ENCODE measurements around the gene TMEM87B. TPM values are rescaled to one million over a fixed set of nuclear protein-coding genes. Genes with fewer than 3 reads are reported as not detected.

The TMEM87B gene
- total and polyA plus RNA-seq, 2 of the 8 experiments (the other 6 are each of a cell fraction or from before 2014, with no cell fraction given): 7.2 to 9.0 TPM

GRCh38 chr2:112156152-112156986 lies 101.3 kb downstream of the TMEM87B start (continued):
- no peak for TF ChIP-seq FOSL1 (IDR thresholded peaks at IDR 0.05; ENCODE audit: insufficient read depth, low read depth, low read length)
- TF ChIP-seq CHD7 (IDR thresholded peaks at IDR 0.05; ENCODE audit: insufficient replicate concordance, low read length): no peak
- no peak for TF ChIP-seq MAX (IDR thresholded peaks at IDR 0.05)

Data from H1 (cell line).